Stimulated activated CD4-positive, alpha-beta T cell treated with anti-CD3 and anti-CD28 coated beads, TNF-alpha, amount 100 ng/mL, for 4 hours (primary cell): ENCODE data around the gene GALNT2.

Experiments used
- DNase-seq, 3 experiments: peaks; one replicate each; pipeline ENCODE4 v3.0.0-alpha.2; 2020; ENCODE audit warnings: low read depth in 3 of 3

Gene GALNT2

GRCh38 chr1:230066466-230067404 is at the start of gene GALNT2:
GALNT2 (plus strand) TSS chr1:230067238; CDS start chr1:230067281, 43 bp downstream.
- peak; percentile 72 to 85 (median 85) for DNase-seq

- no peak for DNase-seq
Observed at GRCh38 chr1:230020451-230020850, 46.6 kb upstream of the GALNT2 start.

- no peak for DNase-seq
Observed at GRCh38 chr1:230022666-230023380, 44.2 kb upstream of the GALNT2 start.

GRCh38 chr1:230025686-230026085 is 41.4 kb upstream of the GALNT2 start:
- no peak for DNase-seq

- no peak for DNase-seq
Observed at GRCh38 chr1:230026139-230026538, 40.9 kb upstream of the GALNT2 start.

GRCh38 chr1:230026572-230026971 is 40.5 kb upstream of the GALNT2 start:
- no peak for DNase-seq

- DNase-seq = no peak
Observed at GRCh38 chr1:230028602-230029223, 38.3 kb upstream of the GALNT2 start.

GRCh38 chr1:230029244-230029941 is 37.6 kb upstream of the GALNT2 start:
- no peak for DNase-seq

- no peak for DNase-seq
Observed at GRCh38 chr1:230030122-230030821, 36.8 kb upstream of the GALNT2 start.

- DNase-seq = no peak
Observed at GRCh38 chr1:230031131-230031530, 35.9 kb upstream of the GALNT2 start.

GRCh38 chr1:230032516-230033281 is 34.3 kb upstream of the GALNT2 start:
- no peak for DNase-seq

- no peak for DNase-seq
Observed at GRCh38 chr1:230037261-230037660, 29.8 kb upstream of the GALNT2 start.

- DNase-seq = no peak
Observed at GRCh38 chr1:230040440-230040839, 26.6 kb upstream of the GALNT2 start.

GRCh38 chr1:230043081-230043480 is 24.0 kb upstream of the GALNT2 start:
- DNase-seq = no peak

GRCh38 chr1:230044729-230045128 is 22.3 kb upstream of the GALNT2 start:
- DNase-seq = no peak

- no peak for DNase-seq
Observed at GRCh38 chr1:230047114-230047865, 19.7 kb upstream of the GALNT2 start.

GRCh38 chr1:230048322-230048721 is 18.7 kb upstream of the GALNT2 start:
- DNase-seq = no peak

- no peak for DNase-seq
Observed at GRCh38 chr1:230048922-230049321, 18.1 kb upstream of the GALNT2 start.

GRCh38 chr1:230049731-230050130 is 17.3 kb upstream of the GALNT2 start:
- no peak for DNase-seq
